Cardiac muscle cell (in vitro differentiated cells and primary cell): Measurements from ENCODE around the gene HPS5. TPM values are rescaled to one million over a fixed set of nuclear protein-coding genes. Genes with fewer than 3 reads are reported as not detected.
"Not testable (repeated sequence)": the region's sequence is repeated elsewhere in the genome, so short reads cannot be mapped to it uniquely, and the experiment has no call there.

Experiments
- DNase-seq, 2 donors: peaks; one replicate each; pipeline versions ENCODE4 v3.0.0 to v3.0.0-alpha.2; 2010 to 2017; ENCODE audit warnings: low read depth in 1 of 2, low spot score in 1 of 2
- H3K27ac ChIP-seq: fragments of 200-600 bp; sonication (generic); 2 replicates; pipeline ENCODE4 v1.5.1; 2016
- H3K27me3 ChIP-seq: fragments of 200-600 bp; sonication (generic); 2 replicates; pipeline ENCODE4 v1.6.0; 2016; ENCODE audit warnings: control low read depth
- H3K36me3 ChIP-seq: fragments of 200-600 bp; sonication (generic); 2 replicates; pipeline ENCODE4 v1.5.1; 2016; ENCODE audit warnings: control low read depth
- H3K4me1 ChIP-seq: fragments of 200-600 bp; sonication (generic); 2 replicates; pipeline ENCODE4 v1.8.1; 2017; ENCODE audit warnings: low read depth, mild to moderate bottlenecking, mixed run types
- H3K4me3 ChIP-seq: fragments of 200-600 bp; sonication (generic); 2 replicates; pipeline ENCODE4 v1.5.1; 2016; ENCODE audit warnings: mild to moderate bottlenecking
- H3K9me3 ChIP-seq: fragments of 200-600 bp; sonication (generic); 2 replicates; pipeline ENCODE4 v1.5.1; 2017; ENCODE audit warnings: low read depth, mild to moderate bottlenecking, control low read depth
- CTCF ChIP-seq: IDR thresholded peaks from 2 replicates; pipeline ENCODE4 v1.5.1; 2012; ENCODE audit warnings: low read depth, mild to moderate bottlenecking, low read length
- polyA plus RNA-seq: library from polyadenylated mRNA; unstranded; fragments of >200 nt; fragmentation: Nextera tagmentation; extraction: Ambion mirVana; gene quantifications from 2 replicates; pipeline ENCODE4 v1.2.1, GENCODE V29; 2016
- total RNA-seq: library from RNA; depleted of rRNA; stranded (reverse); fragments of >200 nt; gene quantifications from 2 replicates; pipeline ENCODE4 v1.2.3, GENCODE V29; 2016

Gene HPS5
- total and polyA plus RNA-seq, 2 experiments from 2014 or later = 7.3 to 9.5 TPM

- H3K27ac ChIP-seq = no peak overlapping the region
- no peak for DNase-seq
- no peaks in the 10 kb centered on the region for H3K36me3 ChIP-seq
- TF ChIP-seq CTCF = no peak
- no peaks in the 10 kb centered on the region for H3K9me3 ChIP-seq
- no peak overlapping the region for H3K4me3 ChIP-seq
- H3K27me3 ChIP-seq = peaks cover 2% of the 10 kb centered on the region
- H3K4me1 ChIP-seq = no peaks in the 10 kb centered on the region
These were observed 68.7 kb downstream of the HPS5 start for GRCh38 chr11:18253233-18253632.

- no peak for TF ChIP-seq CTCF
- Histone ChIP-seq H3K9me3 (no peaks in the 10 kb centered on the region), H3K4me1 (no peaks in the 10 kb centered on the region), H3K4me3 (no peak within 1 kb of the TSS), H3K27me3 (peaks cover 2% of the 10 kb centered on the region), H3K27ac (no peak within 1 kb of the TSS), H3K36me3 (no peaks in the 10 kb centered on the region)
- DNase-seq = no peak
These were observed 73.4 kb downstream of the HPS5 start, which contains the start of gene SAA2 for GRCh38 chr11:18248561-18248960. TSS of gene SAA2 (minus strand) at chr11:18248668. CDS start at chr11:18248011, 657 bp downstream.

GRCh38 chr11:18247191-18247581, 74.8 kb downstream of the HPS5 start:
- not testable (repeated sequence) for DNase-seq, H3K27ac ChIP-seq, H3K36me3 ChIP-seq, H3K4me3 ChIP-seq, H3K27me3 ChIP-seq, H3K4me1 ChIP-seq, H3K9me3 ChIP-seq

GRCh38 chr11:18246379-18247190, 75.4 kb downstream of the HPS5 start:
- H3K36me3 ChIP-seq, H3K4me3 ChIP-seq, H3K9me3 ChIP-seq, DNase-seq, H3K27ac ChIP-seq, H3K27me3 ChIP-seq, H3K4me1 ChIP-seq: not testable (repeated sequence)

DNA sequence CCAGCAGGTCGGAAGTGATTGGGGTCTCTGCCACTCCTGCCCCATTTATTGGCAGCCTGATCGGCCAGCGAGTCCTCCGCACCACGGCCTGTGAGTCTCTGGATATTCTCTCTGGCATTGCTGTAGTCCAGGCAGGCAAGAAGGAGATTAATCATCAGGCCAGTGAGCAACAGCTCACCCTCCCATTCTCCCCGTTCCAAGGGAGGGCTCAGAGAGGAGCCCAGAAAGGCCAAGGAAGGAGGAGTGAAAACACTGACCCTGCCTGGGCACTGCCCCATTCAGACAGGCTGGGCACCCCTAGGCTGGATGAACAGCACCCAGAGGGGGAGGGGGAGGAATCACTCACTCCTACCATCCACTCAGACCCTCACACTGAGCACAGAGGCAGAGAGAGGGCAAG, 76.5 kb downstream of the HPS5 start:
- no peak for DNase-seq
- H3K36me3 ChIP-seq = no peaks in the 10 kb centered on the region
- H3K27ac ChIP-seq = peak overlapping the region; percentile 17
- no peaks in the 10 kb centered on the region for H3K27me3 ChIP-seq
- no peaks in the 10 kb centered on the region for H3K9me3 ChIP-seq
- no peak overlapping the region for H3K4me3 ChIP-seq
- no peak for TF ChIP-seq CTCF
- no peaks in the 10 kb centered on the region for H3K4me1 ChIP-seq

GRCh38 chr11:18243783-18244362, 78.1 kb downstream of the HPS5 start:
- Histone ChIP-seq H3K27me3 (peaks cover 7% of the 10 kb centered on the region), H3K36me3 (no peaks in the 10 kb centered on the region), H3K9me3 (no peaks in the 10 kb centered on the region), H3K4me3 (no peak overlapping the region), H3K27ac (no peak overlapping the region), H3K4me1 (no peaks in the 10 kb centered on the region)
- peak; percentile 81 for TF ChIP-seq CTCF
- peak; percentile 84 to 85 for DNase-seq
